ENCODE results near the gene GNG7. TPM values are rescaled to one million over a fixed set of nuclear protein-coding genes. Genes with fewer than 3 reads are reported as not detected.
A peak's percentile ranks its signal among the peaks of the same experiment; 100 is the strongest.
"Not testable (repeated sequence)": the region's sequence is repeated elsewhere in the genome, so short reads cannot be mapped to it uniquely, and the experiment has no call there.

GNG7 gene
- total RNA-seq, 2 experiments from 2014 or later: 1.1 to 1.2 TPM

DNA sequence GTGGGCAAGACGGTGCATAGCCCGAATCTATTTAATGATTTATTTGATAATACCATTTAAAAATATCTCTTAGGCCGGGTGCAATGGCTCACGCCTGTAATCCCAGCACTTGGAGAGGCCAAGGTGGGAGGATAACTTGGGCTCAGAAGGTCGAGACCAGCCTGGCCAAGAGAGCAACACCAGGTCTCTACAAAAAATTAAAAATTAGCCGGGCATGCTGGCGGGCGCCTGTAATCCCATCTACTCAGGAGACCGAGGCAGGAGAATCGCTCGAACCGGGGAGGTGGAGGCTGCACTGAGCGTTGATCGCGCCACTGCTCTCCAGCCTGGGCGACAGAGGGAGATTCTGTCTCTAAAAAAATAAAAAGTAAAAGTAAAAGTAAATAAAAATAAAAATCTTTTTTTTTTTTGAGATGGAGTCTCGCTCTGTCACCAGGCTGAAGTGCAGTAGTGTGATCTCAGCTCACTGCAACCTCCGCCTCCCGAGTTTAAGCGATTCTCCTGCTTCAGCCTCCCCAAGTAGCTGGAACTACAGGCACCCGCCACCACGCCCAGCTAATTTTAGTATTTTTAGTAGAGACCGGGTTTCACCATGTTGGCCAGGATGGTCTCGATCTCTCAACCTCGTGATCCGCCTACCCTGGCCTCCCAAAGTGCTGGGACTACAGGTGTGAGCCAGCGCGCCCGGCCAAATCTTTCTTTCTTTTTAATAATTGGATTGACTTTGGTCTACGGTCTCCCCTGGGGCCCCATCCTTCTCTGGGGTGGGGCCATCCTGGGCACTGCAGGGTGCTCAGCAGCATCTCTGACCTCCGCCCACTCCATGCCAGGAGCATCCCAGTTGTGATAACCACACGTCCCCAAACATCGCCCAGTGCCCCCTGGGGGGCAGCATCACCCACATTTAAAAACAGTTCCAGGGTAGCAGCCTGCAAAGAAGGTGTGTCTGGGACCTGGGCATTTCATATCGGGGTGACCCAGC is 90.7 kb downstream of the GNG7 start:
- CTCF ChIA-PET: interaction anchor here (0.6 to 3.7 kb wide), 28 partner anchors 10 to 200 kb away, joined by 3 to 30 read pairs (median 4); partner anchors contain the start of genes GADD45B and LMNB2
- Mint-ChIP-seq H3K27ac (no peak overlapping the region), H3K27me3 (peaks cover 13% of the 10 kb centered on the region), H3K36me3 (ENCODE audit: low read depth) (no peaks in the 10 kb centered on the region), H3K9me3 (peaks cover 2% of the 10 kb centered on the region), H3K4me1 (peaks cover 54% of the 10 kb centered on the region), H3K4me3 (no peak overlapping the region)
- POLR2A ChIA-PET: interaction anchor here (0.6 to 1.0 kb wide), 5 partner anchors 134 to 529 kb away, joined by 3 to 4 read pairs (median 3); partner anchors contain the start of gene GADD45B
- no peak for DNase-seq

DNA sequence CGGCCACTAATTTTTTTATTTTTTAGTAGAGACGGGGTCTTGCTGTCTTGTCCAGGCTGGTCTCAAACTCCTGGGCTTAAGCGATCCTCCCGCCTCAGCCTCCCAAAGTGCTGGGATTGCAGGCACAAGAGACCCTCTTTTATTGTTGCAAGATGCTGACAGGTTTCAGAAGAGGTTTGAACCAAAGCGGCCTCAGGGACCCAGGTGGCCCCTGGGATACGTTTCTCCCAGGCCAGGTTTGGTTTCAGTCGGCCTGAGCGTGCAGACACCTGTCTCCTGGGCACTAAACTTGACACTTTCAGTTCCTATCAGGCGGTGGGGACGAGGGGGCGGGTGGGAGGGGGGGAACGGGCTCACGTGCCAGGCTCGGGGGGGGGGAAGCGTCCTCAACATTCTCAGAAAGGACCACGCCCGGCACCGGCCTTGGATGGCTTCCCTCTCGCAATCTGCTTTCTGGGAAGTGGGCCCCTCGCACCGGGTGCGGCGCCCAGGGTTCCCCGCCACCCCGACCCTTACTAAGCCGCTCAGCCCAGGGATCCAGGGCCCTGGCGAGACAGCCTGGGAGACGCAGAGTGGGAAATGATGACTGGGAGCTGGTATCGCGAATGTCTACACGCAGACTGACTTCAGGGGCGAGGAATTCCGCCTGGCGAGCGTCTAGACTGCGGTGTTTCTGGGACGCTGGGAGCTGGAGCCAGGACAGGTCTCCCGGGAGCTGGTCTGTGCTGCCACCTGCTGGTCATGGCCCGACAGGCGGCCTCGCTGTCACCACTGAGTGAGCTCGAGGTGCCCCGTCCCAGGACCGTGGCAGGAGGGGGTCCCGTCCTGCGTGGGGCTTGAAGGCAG is 91.6 kb downstream of the GNG7 start:
- peak overlapping the region; percentile 71 for H3K4me3 Mint-ChIP-seq
- POLR2A ChIA-PET: interaction anchor here (0.6 to 1.9 kb wide), 5 partner anchors 133 to 528 kb away, joined by 3 to 12 read pairs (median 3); partner anchors contain the start of gene GADD45B
- H3K4me1 Mint-ChIP-seq: peaks cover 51% of the 10 kb centered on the region
- H3K9me3 Mint-ChIP-seq: peaks cover 2% of the 10 kb centered on the region
- peak overlapping the region; percentile 34 for H3K27ac Mint-ChIP-seq
- H3K27me3 Mint-ChIP-seq: peaks cover 13% of the 10 kb centered on the region
- no peaks in the 10 kb centered on the region for H3K36me3 Mint-ChIP-seq (ENCODE audit: low read depth)
- DNase-seq: peak; percentile 90
- CTCF ChIA-PET: interaction anchor here (0.5 to 3.7 kb wide), 34 partner anchors 8 to 453 kb away, joined by 3 to 30 read pairs (median 4); partner anchors contain the start of genes GADD45B and LMNB2

DNA sequence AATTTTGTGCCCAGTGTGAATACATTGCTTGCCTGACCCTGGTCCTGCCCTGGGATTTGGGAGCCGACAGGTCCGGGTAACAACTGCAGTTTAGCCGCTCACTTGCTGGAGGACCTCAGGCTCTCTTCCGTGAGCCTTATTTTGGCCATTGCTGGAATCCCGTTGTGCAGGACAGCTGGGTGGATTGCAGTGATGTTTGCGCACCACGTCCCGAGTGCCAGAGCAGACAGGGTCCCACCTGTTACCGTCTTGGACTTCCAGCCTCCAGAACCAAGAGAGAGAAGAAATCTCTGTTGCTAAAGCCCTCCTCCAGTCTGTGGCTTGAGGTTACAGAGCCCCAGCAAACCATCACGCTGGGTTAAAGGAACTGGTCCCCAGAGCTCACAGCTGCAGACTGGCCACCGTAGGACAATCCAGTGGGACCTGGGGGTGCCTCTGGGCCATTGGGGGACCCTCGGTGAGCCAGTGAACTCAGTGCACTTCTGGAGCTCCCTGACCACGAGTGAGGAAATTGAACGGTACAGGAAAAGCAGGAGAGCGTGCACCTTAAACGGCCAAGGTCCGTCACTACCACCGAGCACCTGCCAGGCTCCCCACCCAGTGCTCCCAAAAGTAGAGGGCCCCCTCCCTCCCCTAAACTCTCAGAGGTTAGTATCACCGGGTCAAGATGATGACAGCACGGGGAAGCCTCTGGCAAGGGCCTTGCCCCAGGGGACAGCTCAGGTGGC is 92.9 kb downstream of the GNG7 start:
- H3K27ac Mint-ChIP-seq: no peak overlapping the region
- DNase-seq: no peak
- peaks cover 2% of the 10 kb centered on the region for H3K9me3 Mint-ChIP-seq
- no peaks in the 10 kb centered on the region for H3K36me3 Mint-ChIP-seq (ENCODE audit: low read depth)
- H3K27me3 Mint-ChIP-seq: peaks cover 13% of the 10 kb centered on the region
- ChIA-PET POLR2A (interaction anchor here (0.6 to 1.9 kb wide), 2 partner anchors 133 to 283 kb away, joined by 3 to 12 read pairs; partner anchors contain the start of gene GADD45B), CTCF (interaction anchor here (1.0 to 3.7 kb wide), 5 partner anchors 10 to 137 kb away, joined by 3 to 28 read pairs (median 6); no protein-coding TSS in a partner anchor)
- H3K4me1 Mint-ChIP-seq: peaks cover 52% of the 10 kb centered on the region
- peak overlapping the region; percentile 32 for H3K4me3 Mint-ChIP-seq

DNA sequence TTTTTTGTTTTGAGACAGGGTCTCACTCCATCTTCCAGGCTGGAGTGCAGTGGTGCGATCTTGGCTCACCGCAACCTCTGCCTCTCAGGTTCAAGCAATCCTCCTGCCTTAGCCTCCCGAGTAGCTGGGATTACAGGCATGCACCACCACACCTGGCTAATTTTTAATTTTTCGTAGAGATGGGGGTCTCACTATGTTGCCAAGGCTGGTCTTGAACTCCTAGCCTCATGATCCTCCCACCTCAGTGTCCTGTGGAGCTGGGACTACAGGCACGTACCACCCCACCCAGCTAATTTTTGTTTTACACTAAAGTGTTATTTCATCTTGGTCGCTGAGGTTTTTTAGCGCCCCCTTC is 93.5 kb downstream of the GNG7 start:
- CTCF ChIA-PET: interaction anchor here (1.0 to 3.7 kb wide), 5 partner anchors 10 to 136 kb away, joined by 3 to 28 read pairs (median 4); no protein-coding TSS in a partner anchor
- H3K4me1 Mint-ChIP-seq: peaks cover 47% of the 10 kb centered on the region
- not testable (repeated sequence) for H3K36me3 Mint-ChIP-seq (ENCODE audit: low read depth); H3K27ac Mint-ChIP-seq; H3K9me3 Mint-ChIP-seq; DNase-seq; H3K4me3 Mint-ChIP-seq
- POLR2A ChIA-PET: interaction anchor here (1.9 kb wide), 1 partner anchor 133 kb away, joined by 12 read pairs; the partner anchor contains the start of gene GADD45B
- peaks cover 13% of the 10 kb centered on the region for H3K27me3 Mint-ChIP-seq

DNA sequence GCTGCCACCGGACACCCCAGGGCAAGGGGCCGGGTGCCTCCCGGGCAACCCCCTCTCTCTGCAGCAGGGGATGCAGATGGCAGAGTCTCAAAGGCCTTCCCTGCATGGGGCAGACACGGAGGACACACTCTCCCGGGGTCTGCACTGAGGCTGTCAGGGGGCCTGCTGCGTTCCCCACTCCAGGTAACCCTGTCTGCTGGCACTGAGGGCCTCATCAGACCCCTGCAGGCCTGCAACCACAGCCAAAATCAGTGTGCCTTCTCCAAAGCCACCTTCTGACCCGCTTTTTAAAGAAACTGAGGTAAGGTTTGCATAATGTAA is 93.9 kb downstream of the GNG7 start:
- no peak for DNase-seq
- CTCF ChIA-PET: interaction anchor here (1.1 to 1.3 kb wide), 2 partner anchors 8 to 29 kb away, joined by 4 to 8 read pairs; no protein-coding TSS in a partner anchor
- POLR2A ChIA-PET: no interaction called here
- Mint-ChIP-seq H3K27ac (no peak overlapping the region), H3K4me1 (peaks cover 43% of the 10 kb centered on the region), H3K4me3 (no peak overlapping the region), H3K27me3 (peaks cover 13% of the 10 kb centered on the region), H3K36me3 (ENCODE audit: low read depth) (no peaks in the 10 kb centered on the region), H3K9me3 (no peaks in the 10 kb centered on the region)

GRCh38 chr19:2607712-2608601 is 94.5 kb downstream of the GNG7 start:
- Mint-ChIP-seq H3K36me3 (ENCODE audit: low read depth) (no peaks in the 10 kb centered on the region), H3K4me1 (peaks cover 37% of the 10 kb centered on the region), H3K27me3 (peaks cover 13% of the 10 kb centered on the region), H3K27ac (no peak overlapping the region), H3K9me3 (no peaks in the 10 kb centered on the region), H3K4me3 (peak overlapping the region; percentile 31)
- peak; percentile 53 for DNase-seq
- POLR2A ChIA-PET: no interaction called here
- CTCF ChIA-PET: interaction anchor here (0.6 to 1.3 kb wide), 3 partner anchors 9 to 29 kb away, joined by 4 to 8 read pairs (median 4); no protein-coding TSS in a partner anchor

DNA sequence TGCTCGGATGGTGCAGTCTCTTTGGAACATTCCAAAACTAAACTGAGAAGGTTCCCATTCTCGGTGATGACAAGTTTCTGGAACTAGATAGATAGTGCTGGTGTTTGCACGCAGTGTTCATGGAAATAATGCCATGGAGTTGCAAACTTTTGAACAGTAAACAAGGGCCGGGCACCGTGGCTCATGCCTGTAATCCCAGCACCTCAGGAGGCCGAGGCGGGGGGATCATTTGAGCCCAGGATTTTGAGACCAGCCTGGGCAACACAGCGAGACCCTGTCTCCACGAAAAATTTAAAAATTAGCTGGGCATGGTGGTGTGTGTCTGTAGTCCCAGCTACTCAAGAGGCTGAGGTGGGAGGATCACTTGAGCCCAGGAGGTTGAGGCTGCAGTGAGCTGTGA is 95.7 kb downstream of the GNG7 start:
- H3K27ac Mint-ChIP-seq; DNase-seq; POLR2A ChIA-PET; H3K4me3 Mint-ChIP-seq; H3K9me3 Mint-ChIP-seq; H3K36me3 Mint-ChIP-seq (ENCODE audit: low read depth); CTCF ChIA-PET: not testable (repeated sequence)
- peaks cover 13% of the 10 kb centered on the region for H3K27me3 Mint-ChIP-seq
- H3K4me1 Mint-ChIP-seq: peaks cover 32% of the 10 kb centered on the region

DNA sequence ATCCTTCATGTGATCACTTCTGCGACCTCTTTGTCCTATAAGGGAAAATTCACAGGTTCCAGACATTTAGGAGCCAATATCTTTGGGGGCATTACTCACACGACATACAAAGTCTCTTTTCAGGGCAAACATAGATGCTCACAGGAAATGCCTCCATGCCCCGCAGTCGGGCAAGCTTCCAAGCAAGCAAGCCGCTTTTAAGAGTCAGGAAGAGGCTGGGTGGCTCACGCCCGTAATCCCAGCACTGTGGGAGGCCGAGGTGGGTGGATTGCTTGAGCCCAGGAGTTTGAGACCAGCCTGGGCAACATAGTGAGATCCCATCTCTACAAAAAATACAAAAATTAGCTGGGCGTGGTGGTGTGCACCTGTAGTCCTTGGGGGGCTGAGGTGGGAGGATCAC is 96.6 kb downstream of the GNG7 start:
- DNase-seq; H3K36me3 Mint-ChIP-seq (ENCODE audit: low read depth); H3K4me3 Mint-ChIP-seq; H3K27ac Mint-ChIP-seq; H3K9me3 Mint-ChIP-seq; POLR2A ChIA-PET: not testable (repeated sequence)
- Mint-ChIP-seq H3K4me1 (peaks cover 34% of the 10 kb centered on the region), H3K27me3 (peaks cover 14% of the 10 kb centered on the region)
- CTCF ChIA-PET: interaction anchor here (1.2 kb wide), 1 partner anchor 27 kb away, joined by 3 read pairs; no protein-coding TSS in a partner anchor

- Mint-ChIP-seq H3K4me3 (no peak overlapping the region), H3K27me3 (peaks cover 14% of the 10 kb centered on the region), H3K4me1 (peaks cover 28% of the 10 kb centered on the region), H3K27ac (no peak overlapping the region), H3K36me3 (ENCODE audit: low read depth) (no peaks in the 10 kb centered on the region), H3K9me3 (no peaks in the 10 kb centered on the region)
- CTCF ChIA-PET: interaction anchor here (1.2 kb wide), 1 partner anchor 131 kb away, joined by 3 read pairs; no protein-coding TSS in a partner anchor
- POLR2A ChIA-PET: no interaction called here
- no peak for DNase-seq
These were observed 97.7 kb downstream of the GNG7 start for GRCh38 chr19:2604747-2605329.

GRCh38 chr19:2603334-2603733 is 99.2 kb downstream of the GNG7 start:
- Mint-ChIP-seq H3K36me3 (ENCODE audit: low read depth) (no peaks in the 10 kb centered on the region), H3K27me3 (peaks cover 8% of the 10 kb centered on the region), H3K4me1 (peaks cover 28% of the 10 kb centered on the region), H3K9me3 (no peaks in the 10 kb centered on the region), H3K4me3 (no peak overlapping the region), H3K27ac (no peak overlapping the region)
- ChIA-PET CTCF (interaction anchor here (1.1 to 1.7 kb wide), 2 partner anchors 10 to 127 kb away, joined by 3 to 4 read pairs; no protein-coding TSS in a partner anchor), POLR2A (no interaction called here)
- no peak for DNase-seq

Data from activated CD4-positive, alpha-beta T cell treated with anti-CD3 and anti-CD28 coated beads, Interleukin-2, amount 10 ng/mL, durations not matched to agents 7 days and 5 days (primary cell).